SK-N-MC (cell line): Measurements from ENCODE around the gene AHNAK.

ENCODE experiments used
- DNase-seq: peaks from one replicate; pipeline ENCODE4 v3.0.0-alpha.2; 2011; ENCODE audit warnings: low read depth, low spot score
- H3K27ac ChIP-seq: fragments of 200-600 bp; sonication (generic); 2 replicates; pipeline ENCODE4 v1.5.1; 2016; ENCODE audit warnings: mixed run types
- H3K36me3 ChIP-seq: fragments of 200-600 bp; sonication (generic); 2 replicates; pipeline ENCODE4 v1.6.1; 2017; ENCODE audit warnings: antibody characterized with exemption, low read length, mixed read lengths; ENCODE audit not compliant: insufficient read depth
- H3K4me3 ChIP-seq: fragments of 200-600 bp; sonication (generic); 2 replicates; pipeline ENCODE4 v1.5.1; 2016
- H3K9ac ChIP-seq: fragments of 200-600 bp; sonication (generic); 2 replicates; pipeline ENCODE4 v1.8.0; 2017; ENCODE audit warnings: mixed run types, mixed read lengths; ENCODE audit not compliant: insufficient read length
- H3K9me3 ChIP-seq: fragments of 200-600 bp; sonication (generic); 2 replicates; pipeline ENCODE4 v1.6.1; 2017; ENCODE audit warnings: low read depth, mild to moderate bottlenecking, antibody characterized with exemption, low read length, moderate library complexity, mixed read lengths
- EZH2 ChIP-seq: fragments of 200-600 bp; sonication (generic); IDR thresholded peaks from one replicate; pipeline ENCODE4 v1.6.1; 2017; ENCODE audit warnings: antibody characterized with exemption
- FOXP2 ChIP-seq: optimal IDR thresholded peaks from 2 replicates; pipeline ENCODE3; 2011; ENCODE audit warnings: mild to moderate bottlenecking, moderate library complexity; ENCODE audit not compliant: insufficient read depth; ENCODE audit errors: extremely low read length, control extremely low read depth
- POLR2AphosphoS5 ChIP-seq: IDR thresholded peaks from 2 replicates; pipeline ENCODE4 v1.6.1; 2012; ENCODE audit warnings: mild to moderate bottlenecking, low read depth, low read length, borderline replicate concordance

AHNAK gene

GRCh38 chr11:62498492-62499286 is 47.9 kb downstream of the AHNAK start:
- no peak overlapping the region for H3K4me3 ChIP-seq
- no peak overlapping the region for H3K9ac ChIP-seq
- no peak for TF ChIP-seq POLR2AphosphoS5
- TF ChIP-seq FOXP2, result no peak
- no peak for TF ChIP-seq EZH2
- no peaks in the 10 kb centered on the region for H3K36me3 ChIP-seq
- no peaks in the 10 kb centered on the region for H3K9me3 ChIP-seq
- no peak for DNase-seq
- no peak overlapping the region for H3K27ac ChIP-seq

DNA sequence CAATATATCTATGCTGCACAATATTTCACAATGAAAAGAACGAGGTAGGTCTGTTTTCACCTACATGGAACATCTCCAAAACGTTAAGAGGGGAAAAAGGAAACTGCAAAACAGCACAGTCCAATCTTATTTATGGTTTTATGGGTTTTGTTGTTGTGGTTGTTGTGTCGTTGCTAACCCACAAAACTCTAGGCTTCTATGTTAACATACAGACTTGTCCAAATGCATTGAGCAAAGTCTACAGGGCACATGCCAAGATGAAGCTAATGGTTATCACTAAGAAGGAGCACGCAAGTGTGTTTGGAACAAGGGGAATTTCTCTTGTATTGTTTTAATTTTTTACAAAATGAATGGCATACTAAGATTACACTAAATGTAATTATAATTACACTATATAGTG is 48.6 kb downstream of the AHNAK start:
- no peak overlapping the region for H3K9ac ChIP-seq
- TF ChIP-seq FOXP2, result no peak
- TF ChIP-seq POLR2AphosphoS5, result no peak
- H3K36me3 ChIP-seq, result no peaks in the 10 kb centered on the region
- no peak overlapping the region for H3K27ac ChIP-seq
- no peaks in the 10 kb centered on the region for H3K9me3 ChIP-seq
- DNase-seq, result no peak
- no peak overlapping the region for H3K4me3 ChIP-seq

DNA sequence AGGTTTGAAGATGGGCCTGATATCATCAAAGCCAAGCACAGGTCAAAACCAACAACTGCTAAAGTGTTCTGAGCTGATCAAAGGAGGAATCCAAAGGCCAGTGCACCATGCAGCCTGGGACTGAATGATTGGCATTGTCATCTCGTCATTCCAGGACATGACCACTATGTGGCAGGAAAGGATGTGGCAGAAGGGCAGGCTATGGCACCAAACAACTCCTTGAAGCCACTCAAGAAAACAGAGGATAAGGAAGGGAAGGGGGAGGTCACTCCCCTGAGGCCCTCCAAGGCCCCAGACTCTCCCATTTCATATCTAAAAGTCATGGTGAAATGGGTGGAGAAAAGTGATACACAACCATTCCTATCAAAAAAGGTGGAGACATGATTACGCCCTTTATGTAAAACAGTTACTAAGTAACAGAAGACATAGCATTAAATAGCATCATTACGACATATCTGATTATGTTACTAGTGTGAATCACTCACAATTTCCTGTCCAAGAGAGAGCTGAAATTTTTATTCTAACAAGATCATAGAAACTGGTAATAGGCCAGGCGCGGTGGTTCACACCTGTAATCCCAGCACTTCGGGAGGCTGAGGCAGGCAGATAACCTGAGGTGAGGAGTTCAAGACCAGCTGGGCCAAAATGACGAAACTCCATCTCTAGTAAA is 49.3 kb downstream of the AHNAK start:
- Histone ChIP-seq H3K36me3 (no peaks in the 10 kb centered on the region), H3K27ac (no peak overlapping the region), H3K4me3 (no peak overlapping the region), H3K9me3 (no peaks in the 10 kb centered on the region), H3K9ac (no peak overlapping the region)
- TF ChIP-seq FOXP2, result no peak
- no peak for TF ChIP-seq EZH2
- TF ChIP-seq POLR2AphosphoS5, result no peak
- no peak for DNase-seq

- no peak overlapping the region for H3K9ac ChIP-seq
- no peaks in the 10 kb centered on the region for H3K9me3 ChIP-seq
- TF ChIP-seq POLR2AphosphoS5 (no peak), EZH2 (no peak), FOXP2 (no peak)
- H3K36me3 ChIP-seq, result no peaks in the 10 kb centered on the region
- no peak overlapping the region for H3K4me3 ChIP-seq
- H3K27ac ChIP-seq, result no peak overlapping the region
- no peak for DNase-seq
Measured at GRCh38 chr11:62496676-62497075, 49.9 kb downstream of the AHNAK start.

DNA sequence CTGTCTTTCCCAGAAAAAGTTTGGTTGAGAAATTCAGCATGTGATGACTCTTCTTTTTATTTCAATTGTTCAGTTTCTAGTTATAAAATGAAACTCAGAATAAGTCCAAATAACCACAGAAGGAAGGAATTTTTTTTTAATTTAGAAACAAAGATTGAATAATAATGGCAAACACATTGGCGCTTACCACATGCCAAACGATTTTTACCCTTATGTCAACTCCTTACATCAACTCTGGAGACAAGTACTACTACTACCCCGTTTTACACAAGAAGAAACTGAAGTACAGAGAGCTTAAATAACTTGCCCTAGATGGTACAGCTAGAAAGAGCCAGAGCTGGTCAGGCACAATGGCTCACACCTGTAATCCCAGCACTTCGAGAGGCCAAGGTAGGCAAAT is 52.4 kb downstream of the AHNAK start:
- TF ChIP-seq FOXP2, result no peak
- H3K27ac ChIP-seq, result no peak overlapping the region
- no peaks in the 10 kb centered on the region for H3K36me3 ChIP-seq
- DNase-seq, result no peak
- H3K9ac ChIP-seq, result no peak overlapping the region
- no peak overlapping the region for H3K4me3 ChIP-seq
- no peaks in the 10 kb centered on the region for H3K9me3 ChIP-seq

GRCh38 chr11:62493801-62494200 is 52.8 kb downstream of the AHNAK start:
- H3K9me3 ChIP-seq, result no peaks in the 10 kb centered on the region

GRCh38 chr11:62492586-62492985 is 54.0 kb downstream of the AHNAK start:
- no peak overlapping the region for H3K9ac ChIP-seq
- H3K9me3 ChIP-seq, result no peaks in the 10 kb centered on the region
- no peak overlapping the region for H3K27ac ChIP-seq
- DNase-seq, result no peak
- H3K4me3 ChIP-seq, result no peak overlapping the region
- no peaks in the 10 kb centered on the region for H3K36me3 ChIP-seq
- TF ChIP-seq EZH2 (no peak), FOXP2 (no peak), POLR2AphosphoS5 (no peak)

More at GRCh38 chr11:62493801-62494200, 52.8 kb downstream of the AHNAK start:
- TF ChIP-seq EZH2, result no peak
- TF ChIP-seq FOXP2, result no peak
- TF ChIP-seq POLR2AphosphoS5, result no peak
- H3K27ac ChIP-seq, result no peak overlapping the region
- H3K4me3 ChIP-seq, result no peak overlapping the region
- H3K36me3 ChIP-seq, result no peaks in the 10 kb centered on the region
- no peak overlapping the region for H3K9ac ChIP-seq
- DNase-seq, result no peak

DNA sequence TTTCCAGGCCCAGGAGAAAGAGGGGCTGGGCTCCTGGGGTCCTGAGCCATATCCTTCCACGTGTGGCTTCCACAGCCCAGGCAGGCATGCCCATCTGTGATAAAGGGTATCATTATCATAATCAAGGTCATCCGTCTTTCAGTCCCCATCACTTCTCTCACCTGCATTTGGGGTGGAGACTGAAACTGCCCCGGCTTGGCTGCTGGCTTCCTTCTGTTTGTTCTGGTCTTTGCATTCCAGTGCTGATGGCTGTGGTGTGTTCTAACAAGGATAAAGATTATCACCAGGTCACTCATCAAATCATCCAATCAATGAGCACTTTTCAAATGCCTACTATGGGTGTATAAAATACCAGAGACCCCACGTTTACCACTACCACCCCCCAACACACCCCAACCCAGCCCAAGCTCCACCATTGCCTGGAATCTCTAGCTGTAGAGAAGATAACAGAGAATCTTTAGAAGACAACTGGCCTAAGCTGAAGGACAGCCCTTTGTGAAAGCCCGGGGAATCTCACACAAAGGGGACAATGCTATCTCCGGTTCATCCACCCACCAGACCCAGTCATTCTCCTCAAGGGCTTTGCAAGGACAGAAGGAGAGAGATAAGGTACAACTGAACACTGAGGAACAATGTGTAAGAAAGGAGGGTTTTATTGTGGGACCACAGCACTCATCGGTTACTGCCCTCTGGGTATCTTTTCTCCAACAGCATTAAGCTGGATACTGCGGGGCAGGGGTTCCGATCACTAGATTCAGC is 54.9 kb downstream of the AHNAK start:
- Histone ChIP-seq H3K4me3 (no peak overlapping the region), H3K36me3 (no peaks in the 10 kb centered on the region), H3K9me3 (no peaks in the 10 kb centered on the region), H3K27ac (no peak overlapping the region), H3K9ac (no peak overlapping the region)
- TF ChIP-seq POLR2AphosphoS5, result no peak
- no peak for TF ChIP-seq EZH2
- TF ChIP-seq FOXP2, result no peak
- DNase-seq, result no peak

GRCh38 chr11:62489204-62489603 is 57.4 kb downstream of the AHNAK start:
- no peak overlapping the region for H3K4me3 ChIP-seq
- no peak overlapping the region for H3K9ac ChIP-seq
- DNase-seq, result no peak
- no peak overlapping the region for H3K27ac ChIP-seq
- TF ChIP-seq EZH2, result no peak
- TF ChIP-seq POLR2AphosphoS5, result no peak
- no peak for TF ChIP-seq FOXP2
- no peaks in the 10 kb centered on the region for H3K36me3 ChIP-seq
- H3K9me3 ChIP-seq, result no peaks in the 10 kb centered on the region
